HepG2 (cell line): ENCODE data around the gene HSCB. TPM values are rescaled to one million over a fixed set of nuclear protein-coding genes. Genes with fewer than 3 reads are reported as not detected.
A peak's percentile ranks its signal among the peaks of the same experiment; 100 is the strongest.

ENCODE experiments used
- ATAC-seq: fragments of 200-7000 bp; cut with Tn5 transposase; 3 replicates; pipeline ENCODE4 v1.9.1; 2020; ENCODE audit warnings: mild to moderate bottlenecking, moderate library complexity
- BruUV-seq: library from RNA; stranded (reverse); fragments of 400-500 nt; replicated peaks from 2 replicates; lab custom pipeline; 2021; lab: Mats Ljungman, UMichigan
- CTCF ChIA-PET: fragments of 300-600 bp; formaldehyde crosslinking; extraction: SDS; loops from one replicate; lab custom pipeline; 2021; ENCODE audit warnings: low total read pairs, inconsistent platforms, low intra/inter-chr PET ratio; lab: Yijun Ruan, JAX
- POLR2A ChIA-PET: fragments of 350-600 bp; sonication (Branson Sonifier 250); formaldehyde crosslinking; loops from one replicate; lab custom pipeline; 2020; ENCODE audit warnings: antibody characterized with exemption, inconsistent platforms; lab: Yijun Ruan, JAX
- DNase-seq: peaks from one replicate; pipeline ENCODE4 v3.0.0-alpha.2; 2015; ENCODE audit warnings: low spot score
- FAIRE-seq: peaks from 3 replicates; lab custom pipeline; 2011; peaks lifted over from hg19 to GRCh38; lab: Jason Lieb, UNC
- H2AFZ ChIP-seq: one replicate; pipeline ENCODE4 v1.6.1; 2011; ENCODE audit warnings: low read length, inconsistent platforms
- H3K27ac ChIP-seq: fragments of 300-600 bp; 3 replicates; pipeline ENCODE4 v1.8.0; 2011; ENCODE audit warnings: mixed run types, mild to moderate bottlenecking, mixed read lengths, low read length, inconsistent platforms; ENCODE audit not compliant: insufficient read depth; ENCODE audit errors: extremely low read length
- H3K27me3 ChIP-seq, 2 experiments: fragments of 200-600 bp in 1 of 2; 2 replicates in 1 of 2; 3 replicates in 1 of 2; pipeline versions ENCODE4 v1.6.0 to v1.8.0; 2011; ENCODE audit warnings: low read length in 2 of 2, mild to moderate bottlenecking in 2 of 2, moderate library complexity in 2 of 2, inconsistent platforms in 1 of 2; ENCODE audit not compliant: insufficient read depth in 2 of 2, control insufficient read depth in 1 of 2
- H3K36me3 ChIP-seq, 2 experiments: fragments of 200-600 bp in 1 of 2; replicated peaks in 1 of 2; 2 replicates in 1 of 2; 3 replicates in 1 of 2; pipeline versions ENCODE4 v1.5.1 to v1.8.0; 2011; ENCODE audit warnings: low read length in 2 of 2, inconsistent platforms in 1 of 2; ENCODE audit not compliant: insufficient read depth in 2 of 2, control insufficient read depth in 1 of 2
- H3K4me1 ChIP-seq: 2 replicates; pipeline ENCODE4 v1.5.1; 2012; ENCODE audit warnings: low read length, inconsistent platforms; ENCODE audit not compliant: insufficient read depth
- H3K4me2 ChIP-seq: 2 replicates; pipeline ENCODE4 v1.6.0; 2011; ENCODE audit warnings: low read depth, low read length, inconsistent platforms
- H3K4me3 ChIP-seq, 3 experiments: fragments of 200-600 bp in 1 of 3; sonication (generic), shearing (Covaris generic) in 1 of 3; replicated peaks in 1 of 3; 2 replicates each; pipeline ENCODE4 v1.5.1; 2011 to 2016; ENCODE audit warnings: low read length in 3 of 3, inconsistent platforms in 2 of 3, low read depth in 2 of 3, mild to moderate bottlenecking in 2 of 3, control low read depth in 1 of 3, mixed read lengths in 1 of 3; ENCODE audit not compliant: insufficient read depth in 1 of 3
- H3K79me2 ChIP-seq: one replicate; pipeline ENCODE4 v1.6.1; 2011; ENCODE audit warnings: low read length, inconsistent platforms; ENCODE audit not compliant: insufficient read depth
- H3K9ac ChIP-seq: 2 replicates; pipeline ENCODE4 v1.6.0; 2011; ENCODE audit warnings: mild to moderate bottlenecking, low read depth, low read length, inconsistent platforms; ENCODE audit not compliant: insufficient read depth
- H3K9me3 ChIP-seq: 2 replicates; pipeline ENCODE4 v1.5.1; 2012; ENCODE audit warnings: mild to moderate bottlenecking, low read length
- H4K20me1 ChIP-seq: 2 replicates; pipeline ENCODE4 v1.6.0; 2011; ENCODE audit warnings: inconsistent platforms, mild to moderate bottlenecking, low read length, moderate library complexity; ENCODE audit not compliant: insufficient read depth
- DMAP1 ChIP-seq: IDR thresholded peaks from 2 replicates; pipeline ENCODE4 v1.6.1; 2016
- MAZ ChIP-seq, 2 experiments: sonication (generic) in 1 of 2; formaldehyde crosslinking in 1 of 2; IDR thresholded peaks; 2 replicates each; pipeline versions ENCODE4 v1.5.0 to v1.6.1; 2012 to 2020; ENCODE audit warnings: low read depth in 2 of 2, mild to moderate bottlenecking in 2 of 2, borderline replicate concordance in 1 of 2, improper control_type of control experiment in 1 of 2, low read length in 1 of 2, missing genetic modification reagents in 1 of 2, moderate library complexity in 1 of 2
- RXRB ChIP-seq: IDR thresholded peaks from 2 replicates; pipeline ENCODE4 v1.6.1; 2016; ENCODE audit warnings: borderline replicate concordance, missing genetic modification reagents, missing compliant biosample characterization
- SSRP1 ChIP-seq: IDR thresholded peaks from 2 replicates; pipeline ENCODE4 v1.6.1; 2016; ENCODE audit warnings: control low read depth
- TAF15 ChIP-seq: fragments of 200-400 bp; formaldehyde crosslinking; IDR thresholded peaks from one replicate; pipeline ENCODE4 v1.6.1; 2018; ENCODE audit warnings: mild to moderate bottlenecking, low read depth, low read length; ENCODE audit not compliant: poor library complexity, severe bottlenecking
- ZMYM3 ChIP-seq: sonication (generic); formaldehyde crosslinking; IDR thresholded peaks from 2 replicates; pipeline ENCODE4 v1.5.1; 2020; ENCODE audit warnings: mild to moderate bottlenecking, missing genetic modification reagents
- ZNF121 ChIP-seq: sonication (generic); formaldehyde crosslinking; IDR thresholded peaks from 2 replicates; pipeline ENCODE4 v1.5.0; 2020; ENCODE audit warnings: mild to moderate bottlenecking, missing genetic modification reagents
- ZNF354B ChIP-seq: sonication (generic); formaldehyde crosslinking; IDR thresholded peaks from 2 replicates; pipeline ENCODE4 v1.8.0; 2022; ENCODE audit warnings: mild to moderate bottlenecking, missing genetic modification reagents
- ZNF569 ChIP-seq: sonication (generic); formaldehyde crosslinking; IDR thresholded peaks from 2 replicates; pipeline ENCODE4 v1.5.0; 2020; ENCODE audit warnings: mild to moderate bottlenecking, missing genetic modification reagents, moderate library complexity, borderline replicate concordance
- WGBS: methylation state at CpG from one replicate; pipeline ENCODE4 v1.1.6; 2017; ENCODE audit warnings: low lambda C conversion rate; 5-methylcytosine and 5-hydroxymethylcytosine counted together
- in situ Hi-C: cut with HindIII; loops from 2 replicates; pipeline ENCODE4 v1.10.0; 2017; ENCODE audit warnings: low pct_unique_long_range_greater_than_20kb; ENCODE audit not compliant: extremely low pct_ligation_motif_present
- intact Hi-C: fragments of 100-400 bp; cut with micrococcal nuclease; formaldehyde crosslinking; loops from one replicate; pipeline ENCODE4 v1.10.0; 2022; ENCODE audit not compliant: unreplicated experiment
- polyA plus RNA-seq, 8 experiments: library from polyadenylated mRNA; depleted of rRNA in 3 of 8; stranded (reverse) in 7 of 8; unstranded in 1 of 8; fragments of >200 nt; fragmentation: Illumina TruSeq in 4 of 8; extraction: Trizol in 4 of 8; gene quantifications; 2 replicates each; pipeline versions ENCODE4 v1.2.1 to v1.2.3, GENCODE V29; 2011 to 2016; ENCODE audit warnings: low read depth in 4 of 8, missing spikeins in 1 of 8, mixed read lengths in 1 of 8; ENCODE audit not compliant: insufficient read depth in 1 of 8
- total RNA-seq, 5 experiments: library from RNA; depleted of rRNA; stranded (reverse); fragments of >200 nt; fragmentation: Illumina TruSeq; extraction: Trizol; gene quantifications; 2 replicates each; pipeline ENCODE4 v1.2.3, GENCODE V29; 2016; ENCODE audit warnings: low read depth in 1 of 5
- TF ChIP-seq, protein P1 (sequence below): sonication (generic); formaldehyde crosslinking; IDR thresholded peaks from 2 replicates; pipeline ENCODE4 v1.4.0; 2020; ENCODE audit warnings: mild to moderate bottlenecking, missing genetic modification reagents

Gene HSCB
- total and polyA plus RNA-seq, 2 of the 13 experiments (the other 11 are each of a cell fraction or from before 2014, with no cell fraction given), result 15.4 to 20.9 TPM

DNA sequence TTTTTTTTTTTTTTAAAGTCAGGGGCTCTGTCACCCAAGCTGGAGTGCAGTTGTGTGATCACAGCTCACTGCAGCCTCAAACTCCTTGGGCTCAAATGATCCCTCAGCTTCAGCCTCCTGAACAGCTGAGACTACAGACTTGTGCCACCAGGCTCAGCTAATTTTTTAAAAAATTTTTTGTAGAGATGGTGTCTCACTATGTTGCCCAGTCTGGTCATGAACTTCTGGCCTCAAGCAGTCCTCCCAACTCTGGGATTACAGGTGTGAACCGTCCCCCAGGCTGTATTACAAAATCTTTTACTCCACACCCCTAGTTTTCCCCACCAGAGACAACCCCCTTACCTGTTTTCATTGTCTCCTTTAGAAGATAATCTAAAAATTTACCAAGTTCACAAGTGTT lies 32.5 kb downstream of the HSCB start:
- Histone ChIP-seq H3K4me3 (no peak overlapping the region), H3K27me3 (no peaks in the 10 kb centered on the region; a peak in 1 of 5 replicates), H3K36me3 (peaks cover 0 to 26% of the 10 kb centered on the region in 2 experiments; a peak in 3 of 5 replicates), H3K27ac (no peak overlapping the region), H3K4me2 (peak overlapping the region; percentile 82; the same call in 1 of the 2 replicates), H3K4me1 (peaks cover 84% of the 10 kb centered on the region), H4K20me1 (no peaks in the 10 kb centered on the region), H2AFZ (no peak overlapping the region), H3K9ac (peak overlapping the region; percentile 39; the same call in 1 of the 2 replicates), H3K79me2 (peaks cover 57% of the 10 kb centered on the region), H3K9me3 (no peaks in the 10 kb centered on the region)
- intact Hi-C loops (no loop called here), in situ Hi-C loops (no loop called here)
- CTCF ChIA-PET, result no interaction called here
- FAIRE-seq (no peak), DNase-seq (no peak), ATAC-seq (no peak)
- 90% methylated on average over 1 of the region's 1 CpG for WGBS
- TF ChIP-seq ZMYM3 (0 out of 2 replicates have a peak, but pooled peaks have one; percentile 4), ZNF354B (CRISPR knock-in tag) (no peak), ZNF121 (CRISPR knock-in tag) (peak; percentile 84), ZNF569 (CRISPR knock-in tag) (no peak), RXRB (CRISPR knock-in tag) (no peak)
- BruUV-seq, result no TSS peak
- POLR2A ChIA-PET, result interaction anchor here (0.7 to 4.5 kb wide), 6 partner anchors 10 to 204 kb away, joined by 3 to 59 read pairs (median 5); partner anchors contain the start of gene TTC28

DNA sequence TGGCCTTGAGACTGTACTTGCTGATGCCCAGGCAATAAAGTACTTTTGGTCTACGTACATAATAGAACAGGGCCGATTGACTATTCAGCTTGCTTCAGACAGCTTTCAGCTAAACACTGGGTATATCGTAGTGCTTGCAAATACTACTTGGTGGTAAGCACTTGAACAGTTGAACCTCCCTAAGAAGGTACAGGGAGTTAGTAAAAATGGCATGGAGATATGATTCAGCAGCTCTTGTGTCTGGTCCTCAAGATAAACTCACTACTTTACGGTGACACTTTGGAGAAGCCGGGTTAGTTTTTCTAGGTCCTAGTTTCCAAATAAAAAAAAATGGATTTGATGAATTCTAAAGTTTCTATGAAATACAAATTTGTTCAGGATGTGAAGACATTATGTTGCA lies 38.0 kb downstream of the HSCB start:
- peaks cover 60% of the 10 kb centered on the region for H3K79me2 ChIP-seq
- TF ChIP-seq SSRP1 (CRISPR knock-in tag) (no peak), TAF15 (no peak), DMAP1 (no peak), MAZ (IDR thresholded peaks at IDR 0.05; ENCODE audit: borderline replicate concordance, low read depth, low read length) (no peak), MAZ (CRISPR knock-in tag; IDR thresholded peaks at IDR 0.05; ENCODE audit: low read depth) (no peak)
- TF ChIP-seq, protein P1, sequence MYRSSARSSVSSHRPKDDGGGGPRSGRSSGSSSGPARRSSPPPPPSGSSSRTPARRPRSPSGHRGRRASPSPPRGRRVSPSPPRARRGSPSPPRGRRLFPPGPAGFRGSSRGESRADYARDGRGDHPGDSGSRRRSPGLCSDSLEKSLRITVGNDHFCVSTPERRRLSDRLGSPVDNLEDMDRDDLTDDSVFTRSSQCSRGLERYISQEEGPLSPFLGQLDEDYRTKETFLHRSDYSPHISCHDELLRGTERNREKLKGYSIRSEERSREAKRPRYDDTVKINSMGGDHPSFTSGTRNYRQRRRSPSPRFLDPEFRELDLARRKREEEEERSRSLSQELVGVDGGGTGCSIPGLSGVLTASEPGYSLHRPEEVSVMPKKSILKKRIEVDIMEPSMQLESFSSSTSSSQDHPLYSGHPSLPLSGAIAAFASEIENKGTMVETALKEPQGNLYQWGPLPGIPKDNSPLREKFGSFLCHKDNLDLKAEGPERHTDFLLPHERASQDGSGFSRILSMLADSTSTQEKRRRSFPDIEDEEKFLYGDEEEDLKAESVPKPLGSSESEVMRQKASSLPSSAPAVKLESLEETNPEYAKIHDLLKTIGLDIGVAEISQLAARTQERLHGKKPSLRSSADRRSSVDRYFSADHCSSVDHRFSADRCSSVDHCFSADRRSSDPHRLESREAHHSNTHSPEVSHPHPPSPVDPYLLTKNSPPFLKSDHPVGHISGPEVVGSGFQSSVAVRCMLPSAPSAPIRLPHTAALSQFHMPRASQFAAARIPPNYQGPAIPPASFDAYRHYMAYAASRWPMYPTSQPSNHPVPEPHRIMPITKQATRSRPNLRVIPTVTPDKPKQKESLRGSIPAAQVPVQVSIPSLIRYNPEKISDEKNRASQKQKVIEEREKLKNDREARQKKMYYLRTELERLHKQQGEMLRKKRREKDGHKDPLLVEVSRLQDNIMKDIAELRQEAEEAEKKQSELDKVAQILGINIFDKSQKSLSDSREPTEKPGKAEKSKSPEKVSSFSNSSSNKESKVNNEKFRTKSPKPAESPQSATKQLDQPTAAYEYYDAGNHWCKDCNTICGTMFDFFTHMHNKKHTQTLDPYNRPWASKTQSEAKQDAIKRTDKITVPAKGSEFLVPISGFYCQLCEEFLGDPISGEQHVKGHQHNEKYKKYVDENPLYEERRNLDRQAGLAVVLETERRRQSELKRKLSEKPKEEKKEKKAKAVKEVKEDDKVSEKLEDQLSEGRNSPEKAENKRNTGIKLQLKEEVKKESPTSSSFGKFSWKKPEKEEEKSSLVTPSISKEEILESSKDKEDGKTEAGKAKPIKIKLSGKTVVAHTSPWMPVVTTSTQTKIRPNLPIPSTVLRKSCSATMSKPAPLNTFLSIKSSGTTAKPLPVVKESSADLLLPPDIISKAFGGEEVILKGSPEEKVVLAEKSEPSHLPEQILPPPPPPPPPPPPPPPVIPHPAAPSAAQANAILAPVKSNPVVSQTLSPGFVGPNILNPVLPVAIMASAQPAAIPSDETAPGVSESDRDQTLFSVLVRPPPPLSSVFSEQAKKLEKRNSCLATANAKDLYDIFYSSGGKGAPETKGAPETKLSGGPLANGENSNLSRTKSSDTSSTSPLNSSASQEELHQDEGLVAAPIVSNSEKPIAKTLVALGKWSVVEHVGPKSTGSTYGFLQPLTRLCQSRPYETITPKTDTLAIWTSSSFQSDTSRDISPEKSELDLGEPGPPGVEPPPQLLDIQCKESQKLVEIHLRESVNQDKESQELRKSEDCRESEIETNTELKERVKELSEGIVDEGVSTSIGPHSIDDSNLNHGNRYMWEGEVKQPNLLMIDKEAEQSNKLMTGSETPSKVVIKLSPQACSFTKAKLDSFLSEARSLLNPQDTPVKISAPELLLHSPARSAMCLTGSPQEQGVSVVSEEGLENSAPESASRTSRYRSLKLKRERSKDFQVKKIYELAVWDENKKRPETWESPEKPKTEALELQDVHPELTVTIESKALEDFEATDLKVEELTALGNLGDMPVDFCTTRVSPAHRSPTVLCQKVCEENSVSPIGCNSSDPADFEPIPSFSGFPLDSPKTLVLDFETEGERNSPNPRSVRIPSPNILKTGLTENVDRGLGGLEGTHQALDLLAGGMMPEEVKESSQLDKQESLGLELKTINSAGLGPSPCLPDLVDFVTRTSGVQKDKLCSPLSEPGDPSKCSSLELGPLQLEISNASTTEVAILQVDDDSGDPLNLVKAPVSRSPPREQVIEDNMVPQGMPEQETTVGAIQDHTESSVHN (CRISPR knock-in tag), result no peak

More for the DNA sequence above, 38.0 kb downstream of the HSCB start:
- FAIRE-seq (no peak), DNase-seq (no peak), ATAC-seq (no peak)
- H2AFZ ChIP-seq, result no peak overlapping the region
- H4K20me1 ChIP-seq, result no peaks in the 10 kb centered on the region
- H3K27me3 ChIP-seq, result no peaks in the 10 kb centered on the region
- H3K9ac ChIP-seq, result no peak overlapping the region
- H3K4me1 ChIP-seq, result peaks cover 86% of the 10 kb centered on the region
- intact Hi-C loops, result loop anchor here (5.0 kb wide), 2 partner anchors 38 to 178 kb away; partner anchors contain the start of genes CHEK2 and HSCB
- peaks cover 3 to 34% of the 10 kb centered on the region in 2 experiments for H3K36me3 ChIP-seq
- H3K4me2 ChIP-seq, result no peak overlapping the region
- H3K9me3 ChIP-seq, result no peaks in the 10 kb centered on the region
- in situ Hi-C loops, result loop anchor here (10.0 kb wide), 1 partner anchor 175 kb away; no protein-coding TSS in a partner anchor
- no peak overlapping the region for H3K27ac ChIP-seq
- 93% methylated on average over 5 of the region's 5 CpGs for WGBS
- H3K4me3 ChIP-seq, result no peak overlapping the region
- CTCF ChIA-PET, result no interaction called here
- POLR2A ChIA-PET, result no interaction called here
- no TSS peak for BruUV-seq
